MM.1S (cell line): ENCODE data around the gene LUC7L.
"Not testable (repeated sequence)": the region's sequence is repeated elsewhere in the genome, so short reads cannot be mapped to it uniquely, and the experiment has no call there.

Experiments
- DNase-seq: peaks from one replicate; pipeline ENCODE4 v3.0.0-alpha.2; 2015
- H2AFZ ChIP-seq: fragments of 300-600 bp; sonication (generic); 2 replicates; pipeline ENCODE4 v1.6.0; 2016; ENCODE audit warnings: antibody characterized with exemption, low read length
- H3F3A ChIP-seq: fragments of 300-600 bp; sonication (generic); 2 replicates; pipeline ENCODE4 v1.6.1; 2016; ENCODE audit warnings: mild to moderate bottlenecking, antibody characterized with exemption, low read length, moderate library complexity, mixed read lengths; ENCODE audit not compliant: insufficient read depth
- H3K27ac ChIP-seq: fragments of 300-600 bp; sonication (generic); 2 replicates; pipeline ENCODE4 v1.5.1; 2016; ENCODE audit warnings: mild to moderate bottlenecking, low read length
- H3K27me3 ChIP-seq: fragments of 300-600 bp; sonication (generic); replicated peaks from 2 replicates; pipeline ENCODE4 v1.6.0; 2016; ENCODE audit warnings: low read length; ENCODE audit not compliant: insufficient read depth
- H3K36me3 ChIP-seq: fragments of 300-600 bp; sonication (generic); replicated peaks from 2 replicates; pipeline ENCODE4 v1.6.1; 2016; ENCODE audit warnings: mild to moderate bottlenecking, low read length, mixed read lengths; ENCODE audit not compliant: insufficient read depth
- H3K4me1 ChIP-seq: fragments of 300-600 bp; sonication (generic); 2 replicates; pipeline ENCODE4 v1.6.1; 2016; ENCODE audit warnings: low read length, mixed read lengths
- H3K4me2 ChIP-seq: fragments of 300-600 bp; sonication (generic); 2 replicates; pipeline ENCODE4 v1.6.0; 2016; ENCODE audit warnings: low read depth, low read length
- H3K4me3 ChIP-seq: fragments of 300-600 bp; sonication (generic); 2 replicates; pipeline ENCODE4 v1.5.1; 2016; ENCODE audit warnings: low read length, mixed read lengths
- H3K79me2 ChIP-seq: fragments of 300-600 bp; sonication (generic); 2 replicates; pipeline ENCODE4 v1.6.1; 2016; ENCODE audit warnings: mixed run types, low read length, mixed read lengths
- H3K9ac ChIP-seq: fragments of 300-600 bp; sonication (generic); 2 replicates; pipeline ENCODE4 v1.6.1; 2016; ENCODE audit warnings: low read length, mixed read lengths
- H3K9me2 ChIP-seq: fragments of 300-600 bp; sonication (generic); replicated peaks from 2 replicates; pipeline ENCODE4 v1.6.1; 2016; ENCODE audit warnings: mild to moderate bottlenecking, low read length, mixed read lengths; ENCODE audit not compliant: insufficient read depth
- H3K9me3 ChIP-seq: fragments of 300-600 bp; sonication (generic); replicated peaks from 2 replicates; pipeline ENCODE4 v1.6.1; 2016; ENCODE audit warnings: mild to moderate bottlenecking, low read length, mixed read lengths; ENCODE audit not compliant: insufficient read depth
- H4K20me1 ChIP-seq: fragments of 300-600 bp; sonication (generic); 2 replicates; pipeline ENCODE4 v1.6.1; 2016; ENCODE audit warnings: mild to moderate bottlenecking, low read length, moderate library complexity, mixed read lengths; ENCODE audit not compliant: insufficient read depth
- EZH2 ChIP-seq: fragments of 300-600 bp; sonication (generic); optimal IDR thresholded peaks from 2 replicates; pipeline ENCODE3; 2017; ENCODE audit warnings: low read depth, mild to moderate bottlenecking, antibody characterized with exemption, low read length, mixed read lengths
- EZH2phosphoT487 ChIP-seq: fragments of 300-600 bp; sonication (generic); IDR thresholded peaks from 2 replicates; pipeline ENCODE4 v1.6.1; 2018; ENCODE audit warnings: antibody characterized with exemption, low read length
- TF ChIP-seq, protein P1 (sequence below): fragments of 300-600 bp; sonication (generic); IDR thresholded peaks from 2 replicates; pipeline ENCODE4 v1.5.1; 2016; ENCODE audit warnings: antibody characterized with exemption, low read length, mixed read lengths

The LUC7L gene

DNA sequence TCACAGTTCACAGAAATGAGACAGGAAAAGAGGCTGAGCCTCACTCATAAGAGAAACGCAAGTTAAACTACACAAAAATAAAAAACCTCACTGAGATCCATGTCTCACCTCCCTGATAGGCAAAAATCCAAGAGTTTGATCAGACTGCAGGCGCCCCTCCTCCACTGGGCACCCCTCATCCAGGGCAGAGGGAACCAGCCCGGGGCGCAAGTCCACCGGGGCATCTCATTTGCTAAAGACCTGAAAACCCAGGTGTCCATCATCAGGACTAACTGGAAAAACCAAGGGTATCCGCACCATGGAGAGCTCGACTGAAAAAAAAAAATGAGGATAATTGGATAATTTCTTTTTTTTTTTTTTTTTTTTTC, 74.2 kb downstream of the LUC7L start:
- Histone ChIP-seq H3K27me3 (peaks cover 62% of the 10 kb centered on the region), H3K9me2 (no peaks in the 10 kb centered on the region), H4K20me1 (no peaks in the 10 kb centered on the region), H3K4me1 (no peaks in the 10 kb centered on the region), H3F3A (no peaks in the 10 kb centered on the region), H2AFZ (0 out of 2 replicates have a peak overlapping the region, but pooled peaks have one; percentile 47), H3K9me3 (no peaks in the 10 kb centered on the region), H3K27ac (no peak overlapping the region), H3K4me3 (no peak overlapping the region), H3K79me2 (no peaks in the 10 kb centered on the region), H3K36me3 (no peaks in the 10 kb centered on the region), H3K4me2 (peak overlapping the region; percentile 83; the same call in 1 of the 2 replicates), H3K9ac (no peak overlapping the region)
- no peak for DNase-seq
- no peak for TF ChIP-seq EZH2
- no peak for TF ChIP-seq EZH2phosphoT487
- TF ChIP-seq, protein P1, sequence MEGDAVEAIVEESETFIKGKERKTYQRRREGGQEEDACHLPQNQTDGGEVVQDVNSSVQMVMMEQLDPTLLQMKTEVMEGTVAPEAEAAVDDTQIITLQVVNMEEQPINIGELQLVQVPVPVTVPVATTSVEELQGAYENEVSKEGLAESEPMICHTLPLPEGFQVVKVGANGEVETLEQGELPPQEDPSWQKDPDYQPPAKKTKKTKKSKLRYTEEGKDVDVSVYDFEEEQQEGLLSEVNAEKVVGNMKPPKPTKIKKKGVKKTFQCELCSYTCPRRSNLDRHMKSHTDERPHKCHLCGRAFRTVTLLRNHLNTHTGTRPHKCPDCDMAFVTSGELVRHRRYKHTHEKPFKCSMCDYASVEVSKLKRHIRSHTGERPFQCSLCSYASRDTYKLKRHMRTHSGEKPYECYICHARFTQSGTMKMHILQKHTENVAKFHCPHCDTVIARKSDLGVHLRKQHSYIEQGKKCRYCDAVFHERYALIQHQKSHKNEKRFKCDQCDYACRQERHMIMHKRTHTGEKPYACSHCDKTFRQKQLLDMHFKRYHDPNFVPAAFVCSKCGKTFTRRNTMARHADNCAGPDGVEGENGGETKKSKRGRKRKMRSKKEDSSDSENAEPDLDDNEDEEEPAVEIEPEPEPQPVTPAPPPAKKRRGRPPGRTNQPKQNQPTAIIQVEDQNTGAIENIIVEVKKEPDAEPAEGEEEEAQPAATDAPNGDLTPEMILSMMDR = no peak

DNA sequence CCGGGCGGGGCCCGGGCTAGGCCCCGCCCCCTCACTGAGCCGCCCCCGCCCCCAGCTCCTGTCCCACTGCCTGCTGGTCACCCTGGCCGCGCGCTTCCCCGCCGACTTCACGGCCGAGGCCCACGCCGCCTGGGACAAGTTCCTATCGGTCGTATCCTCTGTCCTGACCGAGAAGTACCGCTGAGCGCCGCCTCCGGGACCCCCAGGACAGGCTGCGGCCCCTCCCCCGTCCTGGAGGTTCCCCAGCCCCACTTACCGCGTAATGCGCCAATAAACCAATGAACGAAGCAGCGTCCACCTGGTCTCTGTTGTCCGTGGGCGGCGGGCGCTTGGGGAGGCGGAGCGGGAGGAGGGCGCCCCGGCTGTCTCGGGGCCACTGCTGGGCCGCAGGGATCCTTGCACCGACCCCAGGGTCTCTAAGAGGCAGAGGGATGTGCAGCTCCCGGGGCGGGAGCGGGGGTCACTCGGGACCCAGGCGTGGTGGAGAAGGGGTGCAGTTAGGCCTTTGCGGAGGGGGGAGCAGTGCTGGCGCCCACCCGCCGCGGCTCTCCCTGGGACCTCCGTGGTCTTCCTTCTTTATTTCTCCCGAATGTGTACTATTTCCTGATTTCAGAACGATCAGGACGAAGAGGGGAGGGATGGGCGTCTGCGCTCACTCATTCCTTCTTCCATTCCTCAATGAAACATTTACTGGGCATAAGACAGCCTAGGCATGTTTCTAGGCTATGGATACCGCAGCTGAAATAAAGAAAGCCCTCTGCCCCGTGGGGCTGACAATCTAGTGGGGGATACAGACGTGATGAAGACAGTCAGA, 74.8 kb downstream of the LUC7L start:
- peak overlapping the region; percentile 47 for H2AFZ ChIP-seq

DNA sequence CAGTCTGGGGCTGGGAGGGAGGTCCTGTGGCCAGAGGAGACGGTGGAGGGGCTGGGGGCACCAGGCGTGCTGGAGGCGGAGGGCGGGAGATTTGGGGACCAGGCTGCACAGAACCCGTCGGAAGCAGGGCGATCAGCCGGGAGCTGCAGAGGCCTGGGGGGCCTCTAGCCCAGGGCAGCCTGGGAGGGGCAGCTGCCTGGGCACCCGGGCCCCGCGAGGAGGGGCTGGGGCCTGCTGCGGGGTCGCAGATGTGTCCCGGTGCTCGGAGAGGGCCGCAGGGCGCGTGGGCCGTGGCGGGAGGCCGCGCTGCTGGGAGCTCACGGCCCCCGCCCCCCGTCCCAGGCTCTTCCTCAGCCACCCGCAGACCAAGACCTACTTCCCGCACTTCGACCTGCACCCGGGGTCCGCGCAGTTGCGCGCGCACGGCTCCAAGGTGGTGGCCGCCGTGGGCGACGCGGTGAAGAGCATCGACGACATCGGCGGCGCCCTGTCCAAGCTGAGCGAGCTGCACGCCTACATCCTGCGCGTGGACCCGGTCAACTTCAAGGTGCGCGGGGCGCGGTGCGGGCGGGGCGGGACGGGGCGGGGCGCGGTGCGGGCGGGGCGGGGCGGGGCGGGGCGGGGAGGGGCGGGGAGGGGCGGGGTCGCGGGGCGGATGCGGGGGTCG, 75.6 kb downstream of the LUC7L start:
- not testable (repeated sequence) for H3K9ac ChIP-seq

More for the DNA sequence above, 74.8 kb downstream of the LUC7L start:
- Histone ChIP-seq H3K9me2 (no peaks in the 10 kb centered on the region), H3K4me1 (no peaks in the 10 kb centered on the region), H3K9me3 (no peaks in the 10 kb centered on the region), H3K36me3 (no peaks in the 10 kb centered on the region), H3K4me3 (peak overlapping the region; percentile 44), H3F3A (no peaks in the 10 kb centered on the region), H3K9ac (no peak overlapping the region), H3K27me3 (peaks cover 64% of the 10 kb centered on the region), H3K4me2 (peak overlapping the region; percentile 83), H3K79me2 (no peaks in the 10 kb centered on the region), H3K27ac (no peak overlapping the region), H4K20me1 (no peaks in the 10 kb centered on the region)
- no peak for DNase-seq
- TF ChIP-seq EZH2 (no peak), EZH2phosphoT487 (no peak)
- TF ChIP-seq, protein P1 = no peak

DNA sequence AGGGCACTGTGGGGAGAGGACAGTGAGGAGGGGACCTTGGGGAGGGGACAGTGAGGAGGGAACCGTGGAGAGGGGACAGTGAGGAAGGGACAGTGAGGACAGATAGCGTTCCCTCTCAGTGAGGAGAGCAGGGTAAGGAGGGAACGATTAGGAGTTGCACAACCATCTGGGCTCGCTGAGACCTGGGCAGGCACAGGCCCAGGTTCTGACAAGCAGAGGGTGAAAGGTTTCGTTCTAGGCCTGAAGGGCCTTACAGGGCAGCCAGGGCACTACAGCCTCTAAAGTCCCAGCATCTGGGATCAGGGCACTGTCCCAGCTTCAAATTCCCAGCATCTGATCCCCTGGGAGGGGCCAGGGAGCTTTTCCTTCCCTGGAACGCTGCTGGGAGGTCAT, 76.1 kb downstream of the LUC7L start:
- not testable (repeated sequence) for H4K20me1 ChIP-seq, H3K4me2 ChIP-seq, H2AFZ ChIP-seq, H3K4me1 ChIP-seq, H3K4me3 ChIP-seq, H3K79me2 ChIP-seq, DNase-seq, H3K9me2 ChIP-seq, H3K36me3 ChIP-seq, H3K27ac ChIP-seq, H3K9me3 ChIP-seq, H3K9ac ChIP-seq, H3F3A ChIP-seq
- H3K27me3 ChIP-seq = peaks cover 65% of the 10 kb centered on the region

More for the DNA sequence above, 75.6 kb downstream of the LUC7L start:
- not testable (repeated sequence) for H3K79me2 ChIP-seq, H3K4me3 ChIP-seq, DNase-seq, H3K27ac ChIP-seq, H3F3A ChIP-seq, H4K20me1 ChIP-seq, H2AFZ ChIP-seq, H3K9me3 ChIP-seq, H3K4me2 ChIP-seq, H3K4me1 ChIP-seq, H3K9me2 ChIP-seq, H3K36me3 ChIP-seq
- peaks cover 66% of the 10 kb centered on the region for H3K27me3 ChIP-seq
